Type B pancreatic cell (in vitro differentiated cells): Measurements from ENCODE around the gene FOXL1. TPM values are rescaled to one million over a fixed set of nuclear protein-coding genes. Genes with fewer than 3 reads are reported as not detected.

Experiments used
- DNase-seq: peaks from one replicate; pipeline ENCODE4 v3.0.0; 2021; ENCODE audit warnings: mixed read lengths; ENCODE audit not compliant: unreplicated experiment; ENCODE audit errors: extremely low spot score
- H3K27ac Mint-ChIP-seq: 2 replicates; pipeline ENCODE4 v1.8.0; 2021; ENCODE audit warnings: mild to moderate bottlenecking, mixed read lengths
- H3K27me3 Mint-ChIP-seq: 2 replicates; pipeline ENCODE4 v1.8.0; 2021; ENCODE audit warnings: mixed read lengths
- H3K36me3 Mint-ChIP-seq: 2 replicates; pipeline ENCODE4 v1.8.0; 2021; ENCODE audit warnings: mixed read lengths
- H3K4me1 Mint-ChIP-seq: one replicate; pipeline ENCODE4 v1.8.0; 2021; ENCODE audit warnings: mixed read lengths; ENCODE audit not compliant: unreplicated experiment
- H3K4me3 Mint-ChIP-seq: 2 replicates; pipeline ENCODE4 v1.8.0; 2021; ENCODE audit warnings: mild to moderate bottlenecking, mixed read lengths
- H3K9me3 Mint-ChIP-seq: 2 replicates; pipeline ENCODE4 v1.8.0; 2021; ENCODE audit warnings: mixed read lengths
- total RNA-seq: library from RNA; stranded (reverse); gene quantifications from 2 replicates; pipeline ENCODE4 v1.2.1, GENCODE V29; 2021; ENCODE audit warnings: low replicate concordance
- TF ChIP-seq, protein P1 (sequence below): fragments of 200-600 bp; sonication (generic); conservative IDR thresholded peaks from 2 replicates; pipeline ENCODE4 v1.5.0; 2021; ENCODE audit warnings: antibody characterized with exemption, mild to moderate bottlenecking

Gene FOXL1
- total RNA-seq, 1 donor from 2014 or later: 2.2 TPM

DNA sequence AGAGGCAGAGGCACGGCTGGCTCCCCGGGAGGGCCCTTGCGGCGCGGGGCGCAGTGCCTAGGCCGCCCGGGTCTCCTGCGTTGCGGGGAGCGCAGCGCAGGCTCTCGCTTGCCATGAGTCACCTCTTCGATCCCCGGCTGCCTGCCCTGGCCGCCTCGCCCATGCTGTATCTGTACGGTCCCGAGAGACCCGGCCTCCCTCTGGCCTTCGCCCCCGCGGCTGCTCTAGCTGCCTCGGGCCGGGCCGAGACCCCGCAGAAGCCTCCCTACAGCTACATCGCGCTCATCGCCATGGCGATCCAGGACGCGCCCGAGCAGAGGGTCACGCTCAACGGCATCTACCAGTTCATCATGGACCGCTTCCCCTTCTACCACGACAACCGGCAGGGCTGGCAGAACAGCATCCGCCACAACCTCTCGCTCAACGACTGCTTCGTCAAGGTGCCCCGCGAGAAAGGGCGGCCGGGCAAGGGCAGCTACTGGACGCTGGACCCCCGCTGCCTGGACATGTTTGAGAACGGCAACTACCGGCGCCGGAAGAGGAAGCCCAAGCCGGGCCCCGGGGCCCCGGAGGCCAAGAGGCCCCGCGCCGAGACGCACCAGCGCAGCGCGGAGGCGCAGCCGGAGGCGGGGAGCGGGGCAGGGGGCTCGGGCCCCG is 390 bp downstream of the FOXL1 start:
- TF ChIP-seq, protein P1, sequence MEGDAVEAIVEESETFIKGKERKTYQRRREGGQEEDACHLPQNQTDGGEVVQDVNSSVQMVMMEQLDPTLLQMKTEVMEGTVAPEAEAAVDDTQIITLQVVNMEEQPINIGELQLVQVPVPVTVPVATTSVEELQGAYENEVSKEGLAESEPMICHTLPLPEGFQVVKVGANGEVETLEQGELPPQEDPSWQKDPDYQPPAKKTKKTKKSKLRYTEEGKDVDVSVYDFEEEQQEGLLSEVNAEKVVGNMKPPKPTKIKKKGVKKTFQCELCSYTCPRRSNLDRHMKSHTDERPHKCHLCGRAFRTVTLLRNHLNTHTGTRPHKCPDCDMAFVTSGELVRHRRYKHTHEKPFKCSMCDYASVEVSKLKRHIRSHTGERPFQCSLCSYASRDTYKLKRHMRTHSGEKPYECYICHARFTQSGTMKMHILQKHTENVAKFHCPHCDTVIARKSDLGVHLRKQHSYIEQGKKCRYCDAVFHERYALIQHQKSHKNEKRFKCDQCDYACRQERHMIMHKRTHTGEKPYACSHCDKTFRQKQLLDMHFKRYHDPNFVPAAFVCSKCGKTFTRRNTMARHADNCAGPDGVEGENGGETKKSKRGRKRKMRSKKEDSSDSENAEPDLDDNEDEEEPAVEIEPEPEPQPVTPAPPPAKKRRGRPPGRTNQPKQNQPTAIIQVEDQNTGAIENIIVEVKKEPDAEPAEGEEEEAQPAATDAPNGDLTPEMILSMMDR: no peak
- Mint-ChIP-seq H3K9me3 (no peaks in the 10 kb centered on the region), H3K36me3 (peaks cover 11% of the 10 kb centered on the region), H3K4me3 (peak overlapping the region; percentile 83), H3K27ac (no peak overlapping the region), H3K27me3 (peaks cover 90% of the 10 kb centered on the region), H3K4me1 (peaks cover 29% of the 10 kb centered on the region)
- DNase-seq: peak; percentile 71

DNA sequence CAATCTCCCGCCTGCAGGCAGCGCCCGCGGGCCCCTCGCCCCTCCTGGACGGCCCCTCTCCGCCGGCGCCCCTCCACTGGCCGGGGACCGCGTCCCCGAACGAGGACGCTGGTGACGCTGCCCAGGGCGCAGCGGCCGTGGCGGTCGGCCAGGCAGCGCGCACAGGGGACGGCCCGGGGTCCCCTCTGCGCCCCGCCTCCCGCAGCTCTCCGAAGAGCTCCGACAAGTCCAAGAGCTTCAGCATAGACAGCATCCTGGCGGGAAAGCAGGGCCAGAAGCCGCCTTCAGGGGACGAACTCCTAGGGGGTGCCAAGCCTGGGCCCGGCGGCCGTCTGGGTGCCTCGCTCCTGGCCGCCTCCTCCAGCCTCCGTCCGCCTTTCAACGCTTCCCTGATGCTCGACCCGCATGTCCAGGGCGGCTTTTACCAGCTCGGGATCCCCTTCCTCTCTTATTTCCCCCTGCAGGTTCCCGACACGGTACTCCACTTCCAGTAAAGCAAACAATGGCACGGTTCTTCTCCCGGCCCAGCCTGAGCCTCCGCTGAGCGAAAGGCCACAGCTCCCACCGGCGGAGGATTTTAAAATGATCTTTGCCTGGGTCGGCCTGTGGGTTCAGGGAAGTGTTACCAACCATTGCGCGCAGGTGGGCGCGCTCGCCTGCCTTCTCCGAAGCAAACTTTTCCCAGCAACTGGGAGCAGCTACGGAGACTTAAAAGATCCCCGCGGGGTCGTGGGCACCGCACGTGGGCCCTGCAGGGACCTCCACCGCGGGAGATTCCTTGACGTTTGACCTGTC is 1.1 kb downstream of the FOXL1 start:
- peak overlapping the region; percentile 86 for H3K4me3 Mint-ChIP-seq
- peaks cover 11% of the 10 kb centered on the region for H3K36me3 Mint-ChIP-seq
- no peaks in the 10 kb centered on the region for H3K9me3 Mint-ChIP-seq
- no peak overlapping the region for H3K27ac Mint-ChIP-seq
- TF ChIP-seq, protein P1: no peak
- H3K27me3 Mint-ChIP-seq: peaks cover 86% of the 10 kb centered on the region
- H3K4me1 Mint-ChIP-seq: peaks cover 26% of the 10 kb centered on the region
- DNase-seq: peak; percentile 70

DNA sequence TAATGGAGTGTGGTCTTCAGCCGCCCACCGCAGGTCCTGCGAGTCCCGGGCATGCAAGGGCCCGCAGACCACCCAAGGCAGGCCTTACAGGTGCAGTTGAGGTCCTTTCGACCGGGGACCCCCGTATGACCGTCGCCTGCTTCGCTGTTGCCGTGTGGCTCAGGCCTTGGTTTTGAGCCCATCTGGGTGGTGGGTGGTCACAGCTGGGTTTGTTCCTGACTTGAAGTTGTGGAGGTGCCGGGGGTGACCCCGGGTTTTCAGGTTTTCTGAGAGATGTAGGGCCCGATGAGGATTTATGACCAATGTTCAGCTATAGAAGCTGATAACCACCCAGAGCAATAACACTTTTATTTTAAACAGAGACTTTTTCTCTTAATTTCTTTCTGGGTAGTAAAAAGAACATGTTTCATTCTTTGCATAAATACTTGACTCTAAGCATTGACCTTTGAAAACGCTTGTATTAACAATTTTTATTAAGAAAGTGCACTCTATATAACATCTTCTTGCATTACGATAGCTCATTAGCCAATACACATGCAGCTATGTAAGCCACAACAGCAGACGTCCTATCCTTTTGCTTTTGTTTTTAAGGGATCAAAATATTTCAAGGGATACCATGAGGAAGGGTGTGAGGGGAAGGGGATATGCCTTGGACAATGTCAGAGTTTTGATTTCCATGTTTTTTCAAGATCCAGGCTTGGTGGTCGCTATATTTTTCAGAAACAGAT is 1.9 kb downstream of the FOXL1 start:
- Mint-ChIP-seq H3K27ac (no peak overlapping the region), H3K4me3 (peak overlapping the region; percentile 47), H3K4me1 (peaks cover 22% of the 10 kb centered on the region), H3K36me3 (peaks cover 6% of the 10 kb centered on the region), H3K9me3 (no peaks in the 10 kb centered on the region), H3K27me3 (peaks cover 80% of the 10 kb centered on the region)
- no peak for DNase-seq
- TF ChIP-seq, protein P1: no peak

DNA sequence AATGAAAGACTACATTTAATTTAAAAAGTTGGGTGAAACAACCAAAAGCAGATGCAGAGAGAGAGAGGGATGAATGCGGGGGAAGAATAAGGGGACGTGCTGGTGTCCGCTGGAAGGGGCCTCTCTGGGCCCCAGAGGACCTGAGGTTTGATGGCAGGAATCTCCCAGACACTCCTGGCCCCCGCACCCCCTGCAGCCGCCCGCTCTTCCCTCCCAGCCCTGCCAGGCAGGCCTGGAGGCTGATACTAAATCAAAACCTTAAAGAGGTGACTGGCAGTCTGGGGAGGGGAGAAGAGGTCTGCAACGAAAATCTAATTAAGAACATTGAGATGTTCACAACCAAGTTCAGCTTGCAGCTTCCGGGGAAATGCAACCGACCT is 2.4 kb downstream of the FOXL1 start:
- H3K9me3 Mint-ChIP-seq: no peaks in the 10 kb centered on the region
- TF ChIP-seq, protein P1: no peak
- DNase-seq: no peak
- peaks cover 82% of the 10 kb centered on the region for H3K27me3 Mint-ChIP-seq
- H3K4me1 Mint-ChIP-seq: peaks cover 23% of the 10 kb centered on the region
- peak overlapping the region; percentile 26 for H3K4me3 Mint-ChIP-seq
- no peak overlapping the region for H3K27ac Mint-ChIP-seq
- H3K36me3 Mint-ChIP-seq: peaks cover 4% of the 10 kb centered on the region

DNA sequence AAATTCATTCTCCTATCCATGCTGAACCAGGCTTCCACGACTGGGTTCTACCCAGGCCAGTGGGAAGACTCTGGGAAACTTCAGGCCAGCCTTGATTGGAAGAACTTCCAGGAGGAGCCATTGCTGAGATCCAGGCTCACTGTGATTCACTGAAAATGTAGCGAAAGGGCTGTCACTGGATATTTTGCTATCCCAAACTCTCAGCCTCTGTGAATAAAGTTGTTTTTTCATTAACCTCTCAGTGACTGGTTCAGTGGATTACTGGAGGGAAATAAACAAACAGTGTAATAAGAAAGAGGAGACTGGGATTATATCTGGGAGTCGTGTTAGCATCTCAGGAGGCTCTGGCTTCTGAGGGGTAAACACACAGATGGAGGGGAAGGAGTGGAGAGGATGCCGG is 3.1 kb downstream of the FOXL1 start:
- H3K9me3 Mint-ChIP-seq: no peaks in the 10 kb centered on the region
- H3K4me3 Mint-ChIP-seq: no peak overlapping the region
- peaks cover 4% of the 10 kb centered on the region for H3K36me3 Mint-ChIP-seq
- no peak overlapping the region for H3K27ac Mint-ChIP-seq
- TF ChIP-seq, protein P1: no peak
- H3K4me1 Mint-ChIP-seq: peaks cover 20% of the 10 kb centered on the region
- no peak for DNase-seq
- H3K27me3 Mint-ChIP-seq: peaks cover 77% of the 10 kb centered on the region
